ENCODE results near the gene TYMP. TPM values are rescaled to one million over a fixed set of nuclear protein-coding genes. Genes with fewer than 3 reads are reported as not detected.

Gene TYMP
- polyA plus RNA-seq, 1 donor (not counting 4 experiments of a cell fraction or from before 2014, with no cell fraction given): 25.5 TPM

GRCh38 chr22:50577987-50578775 is 48.4 kb upstream of the TYMP start, which contains the start of gene CPT1B:
Gene CPT1B, minus strand, starts transcription at chr22:50578427. Its CDS starts 512 bp downstream, at chr22:50577915.
- H3K9ac ChIP-seq (ENCODE audit: control insufficient read depth, extremely low read depth, insufficient read depth, low read length): no peak within 1 kb of the TSS
- no peak within 1 kb of the TSS for H3K4me3 ChIP-seq (ENCODE audit: control insufficient read depth in 2 of 3, extremely low read depth in 1 of 3, insufficient read depth in 2 of 3, low read depth in 1 of 3, low read length in 3 of 3)

GRCh38 chr22:50577697-50577986 is 47.8 kb upstream of the TYMP start:
- dilution Hi-C loops (cut with MboI; ENCODE audit: extremely low pct_ligation_motif_present, low sequenced_read_pairs): no loop called here
- peaks cover 10 to 11% of the 10 kb centered on the region in 2 experiments for H3K36me3 ChIP-seq (ENCODE audit: control insufficient read depth in 2 of 2, extremely low read depth in 1 of 2, insufficient read depth in 2 of 2, low read length in 2 of 2)
- no peaks in the 10 kb centered on the region for H3K9me1 ChIP-seq (ENCODE audit: control insufficient read depth, extremely low read depth, insufficient read depth, low read length)
- FAIRE-seq: no peak
- H4K20me1 ChIP-seq (ENCODE audit: control insufficient read depth, extremely low read depth, insufficient read depth, low read length): no peaks in the 10 kb centered on the region
- H3K79me2 ChIP-seq (ENCODE audit: control insufficient read depth, insufficient read depth, low read length): peaks cover 11% of the 10 kb centered on the region
- H3K4me1 ChIP-seq (ENCODE audit: control insufficient read depth, extremely low read depth, insufficient read depth, low read length): peaks cover 7% of the 10 kb centered on the region
- DNase-seq (ENCODE audit: low read depth, low spot score): no peak
- no peak overlapping the region for H3K4me2 ChIP-seq (ENCODE audit: control insufficient read depth, extremely low read depth, insufficient read depth, low read depth, low read length)
- TF ChIP-seq, protein P1, sequence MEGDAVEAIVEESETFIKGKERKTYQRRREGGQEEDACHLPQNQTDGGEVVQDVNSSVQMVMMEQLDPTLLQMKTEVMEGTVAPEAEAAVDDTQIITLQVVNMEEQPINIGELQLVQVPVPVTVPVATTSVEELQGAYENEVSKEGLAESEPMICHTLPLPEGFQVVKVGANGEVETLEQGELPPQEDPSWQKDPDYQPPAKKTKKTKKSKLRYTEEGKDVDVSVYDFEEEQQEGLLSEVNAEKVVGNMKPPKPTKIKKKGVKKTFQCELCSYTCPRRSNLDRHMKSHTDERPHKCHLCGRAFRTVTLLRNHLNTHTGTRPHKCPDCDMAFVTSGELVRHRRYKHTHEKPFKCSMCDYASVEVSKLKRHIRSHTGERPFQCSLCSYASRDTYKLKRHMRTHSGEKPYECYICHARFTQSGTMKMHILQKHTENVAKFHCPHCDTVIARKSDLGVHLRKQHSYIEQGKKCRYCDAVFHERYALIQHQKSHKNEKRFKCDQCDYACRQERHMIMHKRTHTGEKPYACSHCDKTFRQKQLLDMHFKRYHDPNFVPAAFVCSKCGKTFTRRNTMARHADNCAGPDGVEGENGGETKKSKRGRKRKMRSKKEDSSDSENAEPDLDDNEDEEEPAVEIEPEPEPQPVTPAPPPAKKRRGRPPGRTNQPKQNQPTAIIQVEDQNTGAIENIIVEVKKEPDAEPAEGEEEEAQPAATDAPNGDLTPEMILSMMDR (optimal IDR thresholded peaks at IDR 0.05 in 1 of 3, IDR thresholded peaks at IDR 0.05 in 1 of 3, conservative IDR thresholded peaks at IDR 0.05 in 1 of 3; ENCODE audit: extremely low read depth in 1 of 3, insufficient read depth in 2 of 3, low read length in 3 of 3): no peak
- TF ChIP-seq EZH2 (IDR thresholded peaks at IDR 0.05; ENCODE audit: low read length): no peak
- H3K27ac ChIP-seq (ENCODE audit: control insufficient read depth, insufficient read depth, low read length): no peak overlapping the region
- no peak overlapping the region for H3K9ac ChIP-seq (ENCODE audit: control insufficient read depth, extremely low read depth, insufficient read depth, low read length)
- H2AFZ ChIP-seq (ENCODE audit: control insufficient read depth, low read length): no peak overlapping the region
- no peaks in the 10 kb centered on the region for H3K27me3 ChIP-seq (ENCODE audit: control insufficient read depth, extremely low read depth, insufficient read depth, low read length)
- no peaks in the 10 kb centered on the region for H3K9me3 ChIP-seq (ENCODE audit: control insufficient read depth, low read depth, low read length)
- no peak overlapping the region for H3K4me3 ChIP-seq (ENCODE audit: control insufficient read depth in 2 of 3, extremely low read depth in 1 of 3, insufficient read depth in 2 of 3, low read depth in 1 of 3, low read length in 3 of 3)

More at GRCh38 chr22:50577987-50578775, 48.4 kb upstream of the TYMP start, which contains the start of gene CPT1B:
- TF ChIP-seq, protein P1 (optimal IDR thresholded peaks at IDR 0.05 in 1 of 3, IDR thresholded peaks at IDR 0.05 in 1 of 3, conservative IDR thresholded peaks at IDR 0.05 in 1 of 3; ENCODE audit: extremely low read depth in 1 of 3, insufficient read depth in 2 of 3, low read length in 3 of 3): no peak
- no peaks in the 10 kb centered on the region for H3K27me3 ChIP-seq (ENCODE audit: control insufficient read depth, extremely low read depth, insufficient read depth, low read length)
- H3K4me1 ChIP-seq (ENCODE audit: control insufficient read depth, extremely low read depth, insufficient read depth, low read length): peaks cover 7% of the 10 kb centered on the region
- no peak within 1 kb of the TSS for H3K27ac ChIP-seq (ENCODE audit: control insufficient read depth, insufficient read depth, low read length)
- H3K9me1 ChIP-seq (ENCODE audit: control insufficient read depth, extremely low read depth, insufficient read depth, low read length): no peaks in the 10 kb centered on the region
- H3K4me2 ChIP-seq (ENCODE audit: control insufficient read depth, extremely low read depth, insufficient read depth, low read depth, low read length): no peak within 1 kb of the TSS
- H3K36me3 ChIP-seq (ENCODE audit: control insufficient read depth in 2 of 2, extremely low read depth in 1 of 2, insufficient read depth in 2 of 2, low read length in 2 of 2): peaks cover 10 to 11% of the 10 kb centered on the region in 2 experiments
- no peak within 1 kb of the TSS for H2AFZ ChIP-seq (ENCODE audit: control insufficient read depth, low read length)
- FAIRE-seq (no peak), DNase-seq (ENCODE audit: low read depth, low spot score) (no peak)
- H3K9me3 ChIP-seq (ENCODE audit: control insufficient read depth, low read depth, low read length): no peaks in the 10 kb centered on the region
- peaks cover 11% of the 10 kb centered on the region for H3K79me2 ChIP-seq (ENCODE audit: control insufficient read depth, insufficient read depth, low read length)
- dilution Hi-C loops (cut with MboI; ENCODE audit: extremely low pct_ligation_motif_present, low sequenced_read_pairs): no loop called here
- H4K20me1 ChIP-seq (ENCODE audit: control insufficient read depth, extremely low read depth, insufficient read depth, low read length): no peaks in the 10 kb centered on the region

All from keratinocyte (primary cell).